AG04449 (cell line): ENCODE data around the gene LDAF1.
"Not testable (repeated sequence)": the region's sequence is repeated elsewhere in the genome, so short reads cannot be mapped to it uniquely, and the experiment has no call there.

Experiments
- CTCF ChIA-PET: fragments of 350-600 bp; formaldehyde crosslinking; extraction: SDS; loops from one replicate; lab custom pipeline; 2021; ENCODE audit warnings: antibody characterized with exemption; lab: Yijun Ruan, JAX
- POLR2A ChIA-PET: fragments of 400-600, 350-600 bp; formaldehyde crosslinking; extraction: SDS; loops from one replicate; lab custom pipeline; 2020; ENCODE audit warnings: antibody characterized with exemption, inconsistent platforms; lab: Yijun Ruan, JAX
- DNase-seq: peaks from one replicate; pipeline ENCODE4 v3.0.0-alpha.2; 2010; ENCODE audit warnings: low read depth, low spot score
- H3K4me3 ChIP-seq: 2 replicates; pipeline ENCODE4 v1.5.1; 2011; ENCODE audit warnings: low read depth, mild to moderate bottlenecking, control low read depth, low read length
- CTCF ChIP-seq: IDR thresholded peaks from one replicate; pipeline ENCODE4 v1.5.1; 2011; ENCODE audit warnings: mild to moderate bottlenecking, moderate library complexity, low read length, control low read depth, inconsistent platforms; ENCODE audit not compliant: insufficient read depth; ENCODE audit errors: missing control alignments

The LDAF1 gene

GRCh38 chr16:21167929-21168602 is 9.6 kb downstream of the LDAF1 start:
- DNase-seq, result no peak
- CTCF ChIA-PET, result interaction anchor here (1.0 to 4.8 kb wide), 6 partner anchors 9 to 1132 kb away, joined by 3 to 29 read pairs (median 5); partner anchors contain the start of gene LDAF1
- no peak for TF ChIP-seq CTCF
- H3K4me3 ChIP-seq, result no peak overlapping the region
- POLR2A ChIA-PET, result interaction anchor here (0.9 kb wide), 1 partner anchor 20 kb away, joined by 4 read pairs; no protein-coding TSS in a partner anchor

GRCh38 chr16:21169249-21169981 is 10.9 kb downstream of the LDAF1 start:
- DNase-seq, result no peak
- TF ChIP-seq CTCF, result no peak
- H3K4me3 ChIP-seq, result no peak overlapping the region
- CTCF ChIA-PET, result interaction anchor here (1.0 to 4.8 kb wide), 4 partner anchors 12 to 133 kb away, joined by 4 to 29 read pairs (median 6); partner anchors contain the start of gene LDAF1
- POLR2A ChIA-PET, result interaction anchor here (0.8 kb wide), 1 partner anchor 13 kb away, joined by 3 read pairs; no protein-coding TSS in a partner anchor

- POLR2A ChIA-PET, result not testable (repeated sequence)
Measured at GRCh38 chr16:21170116-21170515, 11.6 kb downstream of the LDAF1 start.

GRCh38 chr16:21172650-21173049 is 14.2 kb downstream of the LDAF1 start:
- DNase-seq, result no peak
- TF ChIP-seq CTCF, result no peak
- ChIA-PET CTCF (interaction anchor here (0.8 kb wide), 1 partner anchor 16 kb away, joined by 3 read pairs; no protein-coding TSS in a partner anchor), POLR2A (no interaction called here)
- H3K4me3 ChIP-seq, result no peak overlapping the region

More at GRCh38 chr16:21170116-21170515, 11.6 kb downstream of the LDAF1 start:
- CTCF ChIA-PET, result interaction anchor here (1.4 to 4.8 kb wide), 3 partner anchors 13 to 132 kb away, joined by 4 to 29 read pairs (median 7); partner anchors contain the start of gene LDAF1
- not testable (repeated sequence) for DNase-seq, H3K4me3 ChIP-seq

GRCh38 chr16:21175397-21175796 is 16.9 kb downstream of the LDAF1 start:
- ChIA-PET POLR2A (no interaction called here), CTCF (interaction anchor here (4.4 kb wide), 1 partner anchor 13 kb away, joined by 36 read pairs; no protein-coding TSS in a partner anchor)
- H3K4me3 ChIP-seq, result no peak overlapping the region
- no peak for DNase-seq
- TF ChIP-seq CTCF, result no peak

- ChIA-PET POLR2A (no interaction called here), CTCF (interaction anchor here (1.1 kb wide), 1 partner anchor 9 kb away, joined by 3 read pairs; no protein-coding TSS in a partner anchor)
- no peak overlapping the region for H3K4me3 ChIP-seq
- no peak for DNase-seq
- no peak for TF ChIP-seq CTCF
Measured at GRCh38 chr16:21179126-21179982, 20.9 kb downstream of the LDAF1 start.
